T follicular helper cell (primary cell): ENCODE results near the gene HNRNPK.

Experiments
- DNase-seq: peaks from one replicate; pipeline ENCODE4 v3.0.0-alpha.2; 2020; ENCODE audit warnings: low read depth
- total RNA-seq, 2 experiments: gene quantifications; one replicate each; lab custom pipeline; 2026; lab: John Stamatoyannopoulos, UW

HNRNPK gene
- 783 to 1,354 reads per million in 2 experiments for total RNA-seq

- DNase-seq: peak; percentile 100
Measured at GRCh38 chr9:83979812-83980394, at the start of gene HNRNPK. HNRNPK (minus strand) TSS chr9:83980215; CDS start chr9:83978252, 1,963 bp downstream.

- DNase-seq: no peak
Measured at GRCh38 chr9:84027201-84027600, 47.2 kb upstream of the HNRNPK start.

- DNase-seq: no peak
Measured at GRCh38 chr9:84024041-84024575, 44.1 kb upstream of the HNRNPK start.

- DNase-seq: no peak
Measured at GRCh38 chr9:84007662-84008061, 27.6 kb upstream of the HNRNPK start.

GRCh38 chr9:84003246-84003645 lies 23.2 kb upstream of the HNRNPK start:
- no peak for DNase-seq

GRCh38 chr9:84002344-84002743 lies 22.3 kb upstream of the HNRNPK start:
- no peak for DNase-seq

GRCh38 chr9:84001621-84002020 lies 21.6 kb upstream of the HNRNPK start:
- DNase-seq: no peak

GRCh38 chr9:84000186-84000585 lies 20.2 kb upstream of the HNRNPK start:
- DNase-seq: no peak

- DNase-seq: no peak
Measured at GRCh38 chr9:83999141-83999918, 19.3 kb upstream of the HNRNPK start.

- DNase-seq: no peak
Measured at GRCh38 chr9:83996126-83996525, 16.1 kb upstream of the HNRNPK start.

GRCh38 chr9:83992901-83993300 lies 12.9 kb upstream of the HNRNPK start:
- no peak for DNase-seq

- DNase-seq: no peak
Measured at GRCh38 chr9:83992407-83992806, 12.4 kb upstream of the HNRNPK start.

GRCh38 chr9:83991355-83991754 lies 11.3 kb upstream of the HNRNPK start:
- no peak for DNase-seq

- no peak for DNase-seq
Measured at GRCh38 chr9:83988411-83988810, 8.4 kb upstream of the HNRNPK start.

- no peak for DNase-seq
Measured at GRCh38 chr9:83987402-83987791, 7.4 kb upstream of the HNRNPK start.

GRCh38 chr9:83986765-83987401 lies 6.9 kb upstream of the HNRNPK start:
- DNase-seq: no peak

GRCh38 chr9:83986195-83986594 lies 6.2 kb upstream of the HNRNPK start:
- DNase-seq: no peak

- DNase-seq: no peak
Measured at GRCh38 chr9:83981126-83981871, 1.3 kb upstream of the HNRNPK start.

GRCh38 chr9:83980395-83981125 lies 545 bp upstream of the HNRNPK start, which contains the start of gene RMI1:
RMI1 (plus strand) TSS chr9:83980805; CDS start chr9:84000987, 20,182 bp downstream.
- peak; percentile 100 for DNase-seq

GRCh38 chr9:83978992-83979811 lies 813 bp downstream of the HNRNPK start:
- peak; percentile 85 for DNase-seq
